BE2C (cell line): ENCODE data around the gene IGF2BP3.

Experiments used
- DNase-seq: peaks from one replicate; pipeline ENCODE4 v3.0.0-alpha.2; 2020
- H3K27me3 ChIP-seq: fragments of 250-450 bp; sonication (Bioruptor Pico); 2 replicates; pipeline ENCODE4 v1.5.1; 2020; ENCODE audit warnings: mild to moderate bottlenecking
- H3K36me3 ChIP-seq: fragments of 250-450 bp; sonication (Bioruptor Pico); 2 replicates; pipeline ENCODE4 v1.5.1; 2020; ENCODE audit warnings: mild to moderate bottlenecking
- H3K4me1 ChIP-seq: fragments of 250-450 bp; sonication (Bioruptor Pico); 2 replicates; pipeline ENCODE4 v1.5.1; 2020
- H3K4me3 ChIP-seq: 2 replicates; pipeline ENCODE4 v1.5.1; 2011; ENCODE audit warnings: low read depth, low read length
- H3K9me3 ChIP-seq: fragments of 250-450 bp; sonication (Bioruptor Pico); 2 replicates; pipeline ENCODE4 v1.5.1; 2020
- TF ChIP-seq, protein P1 (sequence below): IDR thresholded peaks from 2 replicates; pipeline ENCODE4 v1.5.1; 2012; ENCODE audit warnings: mild to moderate bottlenecking, low read depth, low read length

The IGF2BP3 gene

GRCh38 chr7:23341846-23342598, 128.3 kb downstream of the IGF2BP3 start:
- H3K9me3 ChIP-seq: no peaks in the 10 kb centered on the region
- H3K27me3 ChIP-seq: no peaks in the 10 kb centered on the region
- TF ChIP-seq, protein P1, sequence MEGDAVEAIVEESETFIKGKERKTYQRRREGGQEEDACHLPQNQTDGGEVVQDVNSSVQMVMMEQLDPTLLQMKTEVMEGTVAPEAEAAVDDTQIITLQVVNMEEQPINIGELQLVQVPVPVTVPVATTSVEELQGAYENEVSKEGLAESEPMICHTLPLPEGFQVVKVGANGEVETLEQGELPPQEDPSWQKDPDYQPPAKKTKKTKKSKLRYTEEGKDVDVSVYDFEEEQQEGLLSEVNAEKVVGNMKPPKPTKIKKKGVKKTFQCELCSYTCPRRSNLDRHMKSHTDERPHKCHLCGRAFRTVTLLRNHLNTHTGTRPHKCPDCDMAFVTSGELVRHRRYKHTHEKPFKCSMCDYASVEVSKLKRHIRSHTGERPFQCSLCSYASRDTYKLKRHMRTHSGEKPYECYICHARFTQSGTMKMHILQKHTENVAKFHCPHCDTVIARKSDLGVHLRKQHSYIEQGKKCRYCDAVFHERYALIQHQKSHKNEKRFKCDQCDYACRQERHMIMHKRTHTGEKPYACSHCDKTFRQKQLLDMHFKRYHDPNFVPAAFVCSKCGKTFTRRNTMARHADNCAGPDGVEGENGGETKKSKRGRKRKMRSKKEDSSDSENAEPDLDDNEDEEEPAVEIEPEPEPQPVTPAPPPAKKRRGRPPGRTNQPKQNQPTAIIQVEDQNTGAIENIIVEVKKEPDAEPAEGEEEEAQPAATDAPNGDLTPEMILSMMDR: no peak
- no peaks in the 10 kb centered on the region for H3K4me1 ChIP-seq
- no peak overlapping the region for H3K4me3 ChIP-seq
- DNase-seq: no peak
- peaks cover 80% of the 10 kb centered on the region for H3K36me3 ChIP-seq

- Histone ChIP-seq H3K27me3 (no peaks in the 10 kb centered on the region), H3K36me3 (peaks cover 80% of the 10 kb centered on the region), H3K4me1 (peaks cover 6% of the 10 kb centered on the region), H3K9me3 (no peaks in the 10 kb centered on the region), H3K4me3 (no peak overlapping the region)
- TF ChIP-seq, protein P1: no peak
- no peak for DNase-seq
Measured at GRCh38 chr7:23338863-23339262, 131.4 kb downstream of the IGF2BP3 start.

- TF ChIP-seq, protein P1: no peak
- Histone ChIP-seq H3K4me3 (no peak overlapping the region), H3K27me3 (no peaks in the 10 kb centered on the region), H3K9me3 (no peaks in the 10 kb centered on the region), H3K4me1 (peaks cover 10% of the 10 kb centered on the region), H3K36me3 (peaks cover 80% of the 10 kb centered on the region)
- DNase-seq: no peak
Measured at GRCh38 chr7:23338439-23338838, 131.9 kb downstream of the IGF2BP3 start.

DNA sequence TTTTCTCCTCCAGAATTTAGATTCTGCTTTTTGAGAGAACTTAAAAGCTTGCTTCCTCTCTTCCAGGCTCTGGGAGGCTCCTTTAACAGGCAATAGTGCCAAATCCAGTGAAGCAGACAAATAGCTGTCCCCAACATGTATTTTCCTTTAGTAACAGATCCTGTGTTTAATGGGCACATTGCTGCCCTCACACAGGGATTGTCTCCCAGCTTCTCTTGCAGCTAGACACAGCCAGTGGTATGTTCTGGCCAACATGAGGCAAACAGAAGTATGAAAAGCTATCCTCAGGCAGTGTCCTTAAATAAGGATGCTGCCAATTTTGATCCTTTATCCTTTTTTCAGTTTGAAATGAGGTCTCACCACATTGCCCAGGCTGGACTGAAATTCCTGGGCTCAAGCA, 132.9 kb downstream of the IGF2BP3 start:
- Histone ChIP-seq H3K36me3 (peaks cover 78% of the 10 kb centered on the region), H3K4me1 (peaks cover 19% of the 10 kb centered on the region)

DNA sequence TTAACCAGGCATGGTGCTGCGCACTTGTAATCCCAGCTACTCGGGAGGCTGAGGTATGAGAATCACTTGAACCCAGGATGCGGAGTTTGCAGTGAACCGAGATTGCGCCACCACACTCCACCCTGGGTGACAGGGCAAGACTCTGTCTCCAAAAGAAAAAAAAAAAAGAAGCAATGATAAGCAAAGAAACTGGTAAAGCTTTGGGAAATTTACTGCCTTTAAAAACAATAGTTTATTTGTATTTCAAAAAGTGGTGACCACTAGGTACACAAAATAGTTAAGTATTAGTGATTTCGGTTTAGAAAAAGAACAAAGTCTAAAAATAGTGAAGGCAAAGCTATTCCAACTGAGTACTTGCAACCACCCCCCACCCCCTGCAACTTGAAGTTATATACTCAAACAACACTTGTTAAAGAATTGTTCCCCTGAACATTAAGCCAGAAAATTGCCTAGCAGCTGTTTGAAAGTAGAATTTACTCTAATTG, 133.4 kb downstream of the IGF2BP3 start:
- DNase-seq: no peak
- Histone ChIP-seq H3K4me1 (peaks cover 20% of the 10 kb centered on the region), H3K36me3 (peaks cover 78% of the 10 kb centered on the region), H3K4me3 (no peak overlapping the region), H3K27me3 (no peaks in the 10 kb centered on the region), H3K9me3 (no peaks in the 10 kb centered on the region)
- TF ChIP-seq, protein P1: no peak

More for the DNA sequence above, 132.9 kb downstream of the IGF2BP3 start:
- no peaks in the 10 kb centered on the region for H3K9me3 ChIP-seq
- no peaks in the 10 kb centered on the region for H3K27me3 ChIP-seq
- H3K4me3 ChIP-seq: no peak overlapping the region
- TF ChIP-seq, protein P1: no peak
- DNase-seq: no peak

- DNase-seq: no peak
- H3K9me3 ChIP-seq: no peaks in the 10 kb centered on the region
- TF ChIP-seq, protein P1: no peak
- H3K36me3 ChIP-seq: peaks cover 77% of the 10 kb centered on the region
- H3K4me1 ChIP-seq: peaks cover 20% of the 10 kb centered on the region
- no peak overlapping the region for H3K4me3 ChIP-seq
- no peaks in the 10 kb centered on the region for H3K27me3 ChIP-seq
Measured at GRCh38 chr7:23336086-23336485, 134.2 kb downstream of the IGF2BP3 start.
